K562 (cell line): ENCODE measurements around the gene TRIO. TPM values are rescaled to one million over a fixed set of nuclear protein-coding genes. Genes with fewer than 3 reads are reported as not detected.

ENCODE experiments used
- ATAC-seq: fragments of 200-7000 bp; cut with Tn5 transposase; 3 replicates; pipeline ENCODE4 v1.9.1; 2020; ENCODE audit warnings: moderate library complexity
- BruUV-seq: library from RNA; stranded (reverse); fragments of 400-500 nt; replicated peaks from 2 replicates; lab custom pipeline; 2021; lab: Mats Ljungman, UMichigan
- CTCF ChIA-PET: fragments of 300-600 bp; formaldehyde crosslinking; extraction: SDS; loops from one replicate; lab custom pipeline; 2021; ENCODE audit warnings: low intra/inter-chr PET ratio; lab: Yijun Ruan, JAX
- POLR2A ChIA-PET: fragments of 300-600, 350-650 bp; sonication (Branson Sonifier 250); formaldehyde crosslinking; extraction: SDS; loops from one replicate; lab custom pipeline; 2021; ENCODE audit warnings: antibody characterized with exemption, inconsistent platforms; lab: Yijun Ruan, JAX
- DNase-seq, 4 experiments: peaks; one replicate each; pipeline versions ENCODE4 v3.0.0 to v3.0.0-alpha.2; 2011 to 2018; ENCODE audit warnings: low spot score in 3 of 4, mixed read lengths in 3 of 4; ENCODE audit errors: extremely low read depth in 1 of 4
- FAIRE-seq: peaks from 2 replicates; lab custom pipeline; 2011; peaks lifted over from hg19 to GRCh38; lab: Jason Lieb, UNC
- H2AFZ ChIP-seq: 2 replicates; pipeline ENCODE4 v1.6.0; 2011; ENCODE audit warnings: low read depth, low read length, control low read depth, inconsistent platforms
- H3K27ac ChIP-seq: fragments of 200-600 bp; 3 replicates; pipeline ENCODE4 v1.8.0; 2011; ENCODE audit warnings: low read depth, mild to moderate bottlenecking, control low read depth, inconsistent platforms, low read length, moderate library complexity, mixed read lengths; ENCODE audit errors: extremely low read depth
- H3K27me3 ChIP-seq, 2 experiments: fragments of 300-600 bp in 1 of 2; 2 replicates in 1 of 2; 3 replicates in 1 of 2; pipeline versions ENCODE4 v1.6.0 to v1.8.0; 2011; ENCODE audit warnings: inconsistent platforms in 2 of 2, low read length in 2 of 2, mild to moderate bottlenecking in 1 of 2, mixed read lengths in 1 of 2, moderate library complexity in 1 of 2; ENCODE audit not compliant: control insufficient read depth in 2 of 2, insufficient read depth in 2 of 2
- H3K36me3 ChIP-seq: fragments of 300-600 bp; 3 replicates; pipeline ENCODE4 v1.8.0; 2011; ENCODE audit warnings: mild to moderate bottlenecking, low read length, inconsistent platforms; ENCODE audit not compliant: control insufficient read depth, insufficient read depth
- H3K4me1 ChIP-seq, 2 experiments: fragments of 200-600 bp in 1 of 2; replicated peaks in 1 of 2; 2 replicates in 1 of 2; 3 replicates in 1 of 2; pipeline versions ENCODE4 v1.5.1 to v1.8.0; 2011; ENCODE audit warnings: inconsistent platforms in 2 of 2, low read length in 2 of 2, mild to moderate bottlenecking in 1 of 2, mixed read lengths in 1 of 2, moderate library complexity in 1 of 2; ENCODE audit not compliant: control insufficient read depth in 2 of 2, insufficient read depth in 2 of 2
- H3K4me2 ChIP-seq: 2 replicates; pipeline ENCODE4 v1.6.1; 2011; ENCODE audit warnings: low read length, control low read depth, inconsistent platforms, mixed read lengths; ENCODE audit not compliant: insufficient read depth
- H3K4me3 ChIP-seq: fragments of 200-600 bp; sonication (generic), shearing (Covaris generic); 2 replicates; pipeline ENCODE4 v1.5.1; 2016; ENCODE audit warnings: control low read depth, inconsistent platforms
- H3K79me2 ChIP-seq: fragments of 200-600 bp; 3 replicates; pipeline ENCODE4 v1.8.0; 2011; ENCODE audit warnings: low read length, inconsistent platforms; ENCODE audit not compliant: control insufficient read depth, insufficient read depth
- H3K9ac ChIP-seq, 2 experiments: 2 replicates each; pipeline versions ENCODE4 v1.6.0 to v1.6.1; 2011; ENCODE audit warnings: low read depth in 2 of 2, low read length in 2 of 2, control low read depth in 1 of 2, inconsistent platforms in 1 of 2, mild to moderate bottlenecking in 1 of 2, mixed read lengths in 1 of 2; ENCODE audit not compliant: insufficient read depth in 1 of 2
- H3K9me1 ChIP-seq: one replicate; pipeline ENCODE4 v1.6.0; 2011; ENCODE audit warnings: inconsistent platforms, mild to moderate bottlenecking, low read length, moderate library complexity; ENCODE audit not compliant: control insufficient read depth, insufficient read depth
- H3K9me3 ChIP-seq: replicated peaks from 2 replicates; pipeline ENCODE4 v1.5.1; 2011; ENCODE audit warnings: low read depth, low read length, inconsistent platforms; ENCODE audit not compliant: control insufficient read depth, insufficient read depth
- H4K20me1 ChIP-seq: replicated peaks from 2 replicates; pipeline ENCODE4 v1.6.1; 2011; ENCODE audit warnings: low read length, inconsistent platforms, mixed read lengths; ENCODE audit not compliant: control insufficient read depth, insufficient read depth
- CEBPB ChIP-seq: fragments of 450-650 bp; IDR thresholded peaks from 2 replicates; pipeline ENCODE4 v1.6.1; 2016; ENCODE audit warnings: missing genetic modification characterization, missing compliant biosample characterization
- HDAC8 ChIP-seq: fragments of 450-650 bp; IDR thresholded peaks from 2 replicates; pipeline ENCODE4 v1.6.1; 2016; ENCODE audit warnings: mild to moderate bottlenecking, missing genetic modification characterization, moderate library complexity, missing compliant biosample characterization
- IRF2 ChIP-seq: sonication (generic); formaldehyde crosslinking; IDR thresholded peaks from 2 replicates; pipeline ENCODE4 v1.8.1; 2022; ENCODE audit warnings: mild to moderate bottlenecking, missing genetic modification reagents
- KAT7 ChIP-seq: sonication (generic); formaldehyde crosslinking; IDR thresholded peaks from 2 replicates; pipeline ENCODE4 v1.8.0; 2022; ENCODE audit warnings: missing genetic modification reagents, mild to moderate bottlenecking, borderline replicate concordance
- MXI1 ChIP-seq: IDR thresholded peaks from 2 replicates; pipeline ENCODE4 v1.6.1; 2011; ENCODE audit warnings: low read depth, mild to moderate bottlenecking, improper control_type of control experiment, low read length
- PKNOX1 ChIP-seq: fragments of 450-650 bp; IDR thresholded peaks from 2 replicates; pipeline ENCODE4 v1.6.1; 2016
- POLR2H ChIP-seq: IDR thresholded peaks from 2 replicates; pipeline ENCODE4 v1.6.1; 2016; ENCODE audit warnings: missing genetic modification characterization, low read depth, mild to moderate bottlenecking, control low read depth, missing compliant biosample characterization, moderate library complexity
- U2AF1 ChIP-seq: fragments of 200-400 bp; formaldehyde crosslinking; optimal IDR thresholded peaks from 2 replicates; pipeline ENCODE3; 2017; ENCODE audit warnings: mild to moderate bottlenecking, low read depth, low read length, moderate library complexity
- USF1 ChIP-seq: sonication (generic); formaldehyde crosslinking; IDR thresholded peaks from 2 replicates; pipeline ENCODE4 v1.9.0; 2022; ENCODE audit warnings: mild to moderate bottlenecking, missing genetic modification reagents
- ZC3H8 ChIP-seq: fragments of 450-650 bp; IDR thresholded peaks from 2 replicates; pipeline ENCODE4 v1.6.1; 2017
- ZNF589 ChIP-seq: fragments of 200-800 bp; sonication (Bioruptor generic); IDR thresholded peaks from 2 replicates; pipeline ENCODE4 v1.6.1; 2016; ENCODE audit warnings: low read depth, missing genetic modification characterization, missing compliant biosample characterization
- WGBS: fragments of 100-300 bp; shearing (Covaris generic); methylation state at CpG from one replicate; pipeline ENCODE4 v1.1.6; 2016; ENCODE audit warnings: low coverage, mixed read lengths; ENCODE audit not compliant: insufficient coverage; ENCODE audit errors: missing lambda C conversion rate; 5-methylcytosine and 5-hydroxymethylcytosine counted together
- in situ Hi-C: fragments of 300-500 bp; cut with MboI; formaldehyde crosslinking; loops from 4 replicates; pipeline ENCODE4 v1.15.0; 2018; ENCODE audit warnings: inconsistent platforms, mixed read lengths
- intact Hi-C: fragments of 100-400 bp; cut with micrococcal nuclease; formaldehyde crosslinking; loops from 2 replicates; pipeline ENCODE4 v1.14.2; 2022
- polyA plus RNA-seq, 8 experiments: library from polyadenylated mRNA; depleted of rRNA in 4 of 8; stranded (reverse) in 5 of 8; unstranded in 3 of 8; fragments of >200 nt; fragmentation: Nextera tagmentation in 2 of 8; fragmentation: Illumina TruSeq in 1 of 8; extraction: Ambion mirVana in 2 of 8; extraction: Trizol in 1 of 8; gene quantifications; 2 replicates each; pipeline versions ENCODE4 v1.2.1 to v1.2.3, GENCODE V29; 2011 to 2014; ENCODE audit warnings: inconsistent platforms in 1 of 8, missing spikeins in 1 of 8
- total RNA-seq, 7 experiments: library from RNA; depleted of rRNA in 6 of 7; stranded (reverse); fragments of >200 nt in 6 of 7; fragmentation: Illumina TruSeq in 2 of 7; extraction: Trizol in 2 of 7; gene quantifications; 2 replicates each; pipeline versions ENCODE4 v1.2.1 to v1.2.3, GENCODE V29; 2011 to 2021; ENCODE audit warnings: low replicate concordance in 1 of 7

The TRIO gene
- total and polyA plus RNA-seq, 9 of the 15 experiments (the other 6 are each of a cell fraction or from before 2014, with no cell fraction given): 0.24 to 5.0 (median 1.1) TPM

DNA sequence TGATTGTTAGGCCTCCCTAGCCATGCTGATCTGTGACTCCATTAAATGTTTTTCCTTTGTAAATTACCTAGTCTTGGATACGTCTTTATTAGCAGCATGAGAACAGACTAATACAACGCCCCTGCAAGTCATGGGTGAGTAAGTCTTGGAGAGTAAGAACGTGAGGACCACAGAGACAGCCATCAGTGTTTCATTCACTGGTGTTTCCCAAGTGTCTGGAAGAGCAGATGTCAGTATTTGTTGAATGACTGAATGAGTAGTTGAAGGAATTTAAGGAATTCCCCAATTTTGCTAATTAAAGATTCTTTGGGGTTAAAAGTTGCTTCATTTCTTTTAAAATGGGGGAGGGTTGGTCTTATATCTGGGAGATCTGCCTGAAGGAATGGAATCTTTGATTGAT lies 178.8 kb downstream of the TRIO start (continued):
- TF ChIP-seq PKNOX1 (no peak), IRF2 (CRISPR knock-in tag) (no peak), USF1 (CRISPR knock-in tag) (no peak), MXI1 (no peak), KAT7 (no peak), HDAC8 (tag) (no peak), U2AF1 (no peak)

DNA sequence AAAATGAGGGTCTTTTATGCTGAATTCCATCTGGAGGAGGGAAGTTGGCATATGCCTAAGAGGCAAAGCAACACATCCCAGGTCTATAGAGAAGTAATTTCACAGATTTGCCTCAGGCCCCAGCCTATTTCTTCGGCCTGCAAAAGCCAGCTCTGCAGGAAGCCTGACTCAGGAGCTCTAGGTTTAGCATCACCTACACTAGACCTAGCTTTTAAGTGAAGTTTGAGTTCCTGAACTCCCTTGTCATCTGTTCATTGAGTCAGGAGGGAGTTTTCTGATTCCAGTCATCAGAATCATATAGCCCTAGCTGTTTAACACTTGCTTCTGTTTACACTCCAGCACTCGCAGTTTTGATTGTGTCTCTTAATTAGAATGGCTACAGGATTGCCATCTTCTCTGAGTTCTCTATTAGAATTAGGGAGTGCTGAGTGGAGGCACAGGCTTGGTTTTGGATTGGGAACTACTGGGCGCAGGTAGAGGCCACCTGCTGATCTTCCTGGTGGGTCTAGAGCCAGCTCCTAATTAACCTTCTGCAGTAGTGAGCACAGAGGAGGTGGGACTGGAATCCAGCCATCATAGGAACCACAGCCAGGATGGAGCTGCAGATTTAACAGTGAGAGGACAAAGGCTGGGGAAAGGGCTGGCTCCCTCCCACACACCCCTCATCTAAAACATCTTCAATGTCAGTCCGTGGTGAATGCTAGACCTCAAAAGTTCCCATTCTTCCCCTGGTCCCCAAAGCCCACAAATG lies 179.5 kb downstream of the TRIO start:
- ATAC-seq (no peak), FAIRE-seq (no peak), DNase-seq (no peak)
- no peak overlapping the region for H3K4me2 ChIP-seq
- no peaks in the 10 kb centered on the region for H3K27me3 ChIP-seq
- 0 out of 2 replicates have a peak, but pooled peaks cover 6% of the 10 kb centered on the region for H4K20me1 ChIP-seq
- H3K4me1 ChIP-seq: peaks cover 0 to 10% of the 10 kb centered on the region in 2 experiments; a peak in 3 of 5 replicates
- H3K27ac ChIP-seq: no peak overlapping the region
- no peaks in the 10 kb centered on the region for H3K79me2 ChIP-seq
- ChIA-PET CTCF (no interaction called here), POLR2A (interaction anchor here (0.6 kb wide), 2 partner anchors 22 to 72 kb away, joined by 3 to 4 read pairs; no protein-coding TSS in a partner anchor)
- no peak overlapping the region for H2AFZ ChIP-seq
- 9% methylated on average over 4 of the region's 4 CpGs for WGBS
- H3K36me3 ChIP-seq: no peaks in the 10 kb centered on the region
- BruUV-seq: no TSS peak
- H3K9me3 ChIP-seq: no peaks in the 10 kb centered on the region
- no peaks in the 10 kb centered on the region for H3K9me1 ChIP-seq
- in situ Hi-C loops (no loop called here), intact Hi-C loops (no loop called here)
- no peak overlapping the region for H3K9ac ChIP-seq
- H3K4me3 ChIP-seq: no peak overlapping the region
- TF ChIP-seq POLR2H (tag): no peak
- TF ChIP-seq CEBPB (tag): no peak
- TF ChIP-seq ZC3H8: no peak
- no peak for TF ChIP-seq ZNF589 (CRISPR knock-in tag)
